ENCODE data around the gene PKN2.

DNA sequence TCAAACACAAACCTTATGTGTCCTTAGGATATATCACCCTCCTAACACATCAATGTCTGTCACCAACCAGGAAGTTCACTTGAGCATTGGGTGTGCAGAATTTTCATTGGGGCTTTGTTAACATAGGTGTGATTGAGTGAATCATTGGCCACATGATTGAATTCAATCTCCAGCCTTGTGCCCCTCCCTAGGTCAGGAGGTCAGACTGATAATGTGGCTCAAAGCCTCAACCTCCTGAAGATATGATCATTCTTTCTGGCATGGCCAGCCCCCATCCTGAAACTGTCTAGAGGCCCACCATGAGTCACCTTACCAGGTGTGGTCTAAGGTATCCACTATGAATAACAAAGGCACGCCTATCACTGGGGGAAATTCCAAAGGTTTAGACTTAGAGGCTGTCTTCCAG lies 90.1 kb downstream of the PKN2 start:
- TF ChIP-seq, protein P1, sequence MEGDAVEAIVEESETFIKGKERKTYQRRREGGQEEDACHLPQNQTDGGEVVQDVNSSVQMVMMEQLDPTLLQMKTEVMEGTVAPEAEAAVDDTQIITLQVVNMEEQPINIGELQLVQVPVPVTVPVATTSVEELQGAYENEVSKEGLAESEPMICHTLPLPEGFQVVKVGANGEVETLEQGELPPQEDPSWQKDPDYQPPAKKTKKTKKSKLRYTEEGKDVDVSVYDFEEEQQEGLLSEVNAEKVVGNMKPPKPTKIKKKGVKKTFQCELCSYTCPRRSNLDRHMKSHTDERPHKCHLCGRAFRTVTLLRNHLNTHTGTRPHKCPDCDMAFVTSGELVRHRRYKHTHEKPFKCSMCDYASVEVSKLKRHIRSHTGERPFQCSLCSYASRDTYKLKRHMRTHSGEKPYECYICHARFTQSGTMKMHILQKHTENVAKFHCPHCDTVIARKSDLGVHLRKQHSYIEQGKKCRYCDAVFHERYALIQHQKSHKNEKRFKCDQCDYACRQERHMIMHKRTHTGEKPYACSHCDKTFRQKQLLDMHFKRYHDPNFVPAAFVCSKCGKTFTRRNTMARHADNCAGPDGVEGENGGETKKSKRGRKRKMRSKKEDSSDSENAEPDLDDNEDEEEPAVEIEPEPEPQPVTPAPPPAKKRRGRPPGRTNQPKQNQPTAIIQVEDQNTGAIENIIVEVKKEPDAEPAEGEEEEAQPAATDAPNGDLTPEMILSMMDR (IDR thresholded peaks at IDR 0.05) = no peak
- TF ChIP-seq POLR2A (IDR thresholded peaks at IDR 0.05) = no peak

Data from body of pancreas (tissue), 4 donors.